GM12878 (cell line): Measurements from ENCODE around the gene KCND2. TPM values are rescaled to one million over a fixed set of nuclear protein-coding genes. Genes with fewer than 3 reads are reported as not detected.

Experiments
- ATAC-seq: fragments of 200-7000 bp; cut with Tn5 transposase; 3 replicates; pipeline ENCODE4 v1.9.1; 2020; ENCODE audit warnings: mild to moderate bottlenecking, moderate library complexity
- BruUV-seq: library from RNA; stranded (reverse); fragments of 400-500 nt; replicated peaks from 2 replicates; lab custom pipeline; 2021; lab: Mats Ljungman, UMichigan
- CTCF ChIA-PET: fragments of 300-600 bp; sonication (Branson Sonifier 250); formaldehyde crosslinking; extraction: SDS; loops from one replicate; lab custom pipeline; 2021; ENCODE audit warnings: inconsistent platforms; lab: Yijun Ruan, JAX
- POLR2A ChIA-PET: fragments of 350-600 bp; formaldehyde crosslinking; extraction: SDS; loops from one replicate; lab custom pipeline; 2021; ENCODE audit warnings: inconsistent platforms; lab: Charles Lee
- RAD21 ChIA-PET: fragments of 300-600 bp; sonication (Branson Sonifier 250); formaldehyde crosslinking; loops from one replicate; lab custom pipeline; 2023; ENCODE audit warnings: antibody characterized with exemption; ENCODE audit not compliant: unreplicated experiment; lab: Charles Lee
- SMC1A ChIA-PET: fragments of 300-600 bp; sonication (Branson Sonifier 250); formaldehyde crosslinking; loops from one replicate; lab custom pipeline; 2023; ENCODE audit not compliant: unreplicated experiment, uncharacterized antibody; lab: Charles Lee
- DNase-seq: peaks from one replicate; pipeline ENCODE4 v3.0.0-alpha.2; 2011; ENCODE audit warnings: low read depth, low spot score
- FAIRE-seq: peaks from 3 replicates; lab custom pipeline; 2011; peaks lifted over from hg19 to GRCh38; lab: Jason Lieb, UNC
- H2AFZ ChIP-seq: 2 replicates; pipeline ENCODE4 v1.6.0; 2011; ENCODE audit warnings: low read depth, low read length, control low read depth; ENCODE audit not compliant: control insufficient read depth
- H3K27ac ChIP-seq: 2 replicates; pipeline ENCODE4 v1.5.1; 2011; ENCODE audit warnings: control low read depth; ENCODE audit not compliant: control insufficient read depth, insufficient read depth
- H3K27me3 ChIP-seq, 2 experiments: replicated peaks in 1 of 2; 2 replicates each; pipeline versions ENCODE4 v1.6.0 to v1.6.1; 2011; ENCODE audit warnings: low read length in 1 of 2; ENCODE audit not compliant: control insufficient read depth in 2 of 2, insufficient read depth in 2 of 2
- H3K36me3 ChIP-seq, 2 experiments: 2 replicates each; pipeline ENCODE4 v1.5.1; 2011; ENCODE audit warnings: low read length in 1 of 2; ENCODE audit not compliant: control insufficient read depth in 2 of 2, insufficient read depth in 2 of 2
- H3K4me1 ChIP-seq: 2 replicates; pipeline ENCODE4 v1.6.1; 2011; ENCODE audit warnings: mild to moderate bottlenecking, low read length, moderate library complexity, mixed read lengths; ENCODE audit not compliant: control insufficient read depth, insufficient read depth
- H3K4me2 ChIP-seq: 2 replicates; pipeline ENCODE4 v1.6.0; 2011; ENCODE audit warnings: control low read depth; ENCODE audit not compliant: control insufficient read depth, insufficient read depth
- H3K4me3 ChIP-seq: fragments of 200-600 bp; sonication (generic); 2 replicates; pipeline ENCODE4 v1.5.1; 2016
- H3K79me2 ChIP-seq: 2 replicates; pipeline ENCODE4 v1.6.0; 2011; ENCODE audit warnings: low read length; ENCODE audit not compliant: control insufficient read depth, insufficient read depth
- H3K9ac ChIP-seq: 2 replicates; pipeline ENCODE4 v1.8.0; 2011; ENCODE audit warnings: low read length, control low read depth, mixed read lengths; ENCODE audit not compliant: control insufficient read depth, insufficient read depth
- H3K9me3 ChIP-seq: replicated peaks from 3 replicates; pipeline ENCODE4 v1.5.1; 2011; ENCODE audit warnings: mild to moderate bottlenecking, low read length; ENCODE audit not compliant: control insufficient read depth, insufficient read depth
- H4K20me1 ChIP-seq: 2 replicates; pipeline ENCODE4 v1.6.0; 2011; ENCODE audit not compliant: control insufficient read depth, insufficient read depth
- JUNB ChIP-seq: IDR thresholded peaks from 2 replicates; pipeline ENCODE4 v1.6.1; 2016; ENCODE audit warnings: antibody characterized with exemption, mild to moderate bottlenecking
- SUPT20H ChIP-seq: IDR thresholded peaks from 2 replicates; pipeline ENCODE4 v1.6.1; 2011; ENCODE audit warnings: low read depth, mild to moderate bottlenecking, low read length, moderate library complexity, borderline replicate concordance; ENCODE audit not compliant: control insufficient read depth
- TBL1XR1 ChIP-seq: IDR thresholded peaks from 2 replicates; pipeline ENCODE4 v1.6.1; 2012; ENCODE audit warnings: low read depth, low read length, improper control_type of control experiment
- WGBS: methylation state at CpG from one replicate; pipeline ENCODE4 v1.1.6; 2016; ENCODE audit warnings: low lambda C conversion rate; ENCODE audit not compliant: insufficient replicate concordance, insufficient coverage; ENCODE audit errors: missing lambda C conversion rate; 5-methylcytosine and 5-hydroxymethylcytosine counted together
- in situ Hi-C: fragments of 300-500 bp; cut with MboI; formaldehyde crosslinking; loops from 9 replicates; pipeline ENCODE4 v1.14.3; 2018; ENCODE audit warnings: mixed read lengths
- intact Hi-C: fragments of 100-400 bp; cut with micrococcal nuclease; formaldehyde crosslinking; loops from one replicate; pipeline ENCODE4 v1.14.2; 2022; ENCODE audit not compliant: unreplicated experiment
- polyA plus RNA-seq, 11 experiments: library from polyadenylated mRNA; depleted of rRNA in 4 of 11; unstranded in 6 of 11; stranded (reverse) in 5 of 11; fragments of >200 nt; fragmentation: Nextera tagmentation in 4 of 11; fragmentation: Illumina TruSeq in 1 of 11; extraction: Ambion mirVana in 4 of 11; extraction: Trizol in 1 of 11; gene quantifications; 1 replicate in 1 of 11; 2 replicates in 10 of 11; pipeline versions ENCODE4 v1.2.1 to v1.2.3, GENCODE V29; 2011 to 2016; ENCODE audit warnings: inconsistent platforms in 2 of 11, missing spikeins in 2 of 11, low read depth in 1 of 11
- total RNA-seq, 4 experiments: library from RNA; depleted of rRNA in 3 of 4; stranded (reverse); fragments of >200 nt in 3 of 4; fragmentation: Illumina TruSeq in 1 of 4; extraction: Trizol in 1 of 4; gene quantifications; 2 replicates each; pipeline versions ENCODE4 v1.2.1 to v1.2.3, GENCODE V29; 2013 to 2021
- TF ChIP-seq, protein P1 (sequence below): fragments of 450-650 bp; IDR thresholded peaks from 2 replicates; pipeline ENCODE4 v1.6.1; 2016; ENCODE audit warnings: mild to moderate bottlenecking

KCND2 gene
- total and polyA plus RNA-seq, 10 of the 15 experiments (the other 5 are each of a cell fraction or from before 2014, with no cell fraction given), result 3.6 to 22.3 (median 6.3) TPM

DNA sequence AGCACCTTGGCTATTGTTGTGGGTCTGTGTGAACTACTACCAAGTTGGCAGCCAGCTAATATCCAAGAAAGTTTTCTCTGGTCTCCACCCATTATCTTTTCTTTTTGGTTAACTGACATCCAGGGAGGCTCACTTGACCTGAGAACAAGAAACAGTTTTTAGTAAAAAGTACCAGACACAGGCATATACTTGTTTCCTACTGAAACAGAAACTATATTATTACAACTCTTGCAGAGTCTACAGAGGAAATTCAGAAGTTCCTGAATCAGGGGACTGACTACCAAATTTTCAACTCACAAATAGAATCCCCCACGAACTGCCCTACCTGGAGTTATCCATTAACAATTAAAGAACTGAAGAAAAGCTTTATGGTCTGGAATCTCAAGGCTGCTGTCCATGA lies 168.9 kb downstream of the KCND2 start (continued):
- TF ChIP-seq, protein P1, sequence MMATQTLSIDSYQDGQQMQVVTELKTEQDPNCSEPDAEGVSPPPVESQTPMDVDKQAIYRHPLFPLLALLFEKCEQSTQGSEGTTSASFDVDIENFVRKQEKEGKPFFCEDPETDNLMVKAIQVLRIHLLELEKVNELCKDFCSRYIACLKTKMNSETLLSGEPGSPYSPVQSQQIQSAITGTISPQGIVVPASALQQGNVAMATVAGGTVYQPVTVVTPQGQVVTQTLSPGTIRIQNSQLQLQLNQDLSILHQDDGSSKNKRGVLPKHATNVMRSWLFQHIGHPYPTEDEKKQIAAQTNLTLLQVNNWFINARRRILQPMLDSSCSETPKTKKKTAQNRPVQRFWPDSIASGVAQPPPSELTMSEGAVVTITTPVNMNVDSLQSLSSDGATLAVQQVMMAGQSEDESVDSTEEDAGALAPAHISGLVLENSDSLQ, result peak; percentile 35; the same call in 1 of the 2 replicates
- TF ChIP-seq SUPT20H, result no peak

GRCh38 chr7:120442838-120443237 lies 169.9 kb downstream of the KCND2 start:
- POLR2A ChIA-PET, result interaction anchor here (0.6 kb wide), 1 partner anchor 29 kb away, joined by 3 read pairs; no protein-coding TSS in a partner anchor
- H3K36me3 ChIP-seq, result peaks cover 0 to 2% of the 10 kb centered on the region in 2 experiments; a peak in 2 of 4 replicates
- peak overlapping the region; percentile 21; the same call in 1 of the 2 replicates for H3K4me2 ChIP-seq
- H3K79me2 ChIP-seq, result peaks cover 40% of the 10 kb centered on the region
- intact Hi-C loops (loop anchor here (2.0 kb wide), 1 partner anchor 40 kb away; no protein-coding TSS in a partner anchor), in situ Hi-C loops (no loop called here)
- CTCF ChIA-PET, result interaction anchor here (1.4 kb wide), 1 partner anchor 28 kb away, joined by 5 read pairs; no protein-coding TSS in a partner anchor
- BruUV-seq, result no TSS peak
- SMC1A ChIA-PET, result interaction anchor here (0.8 to 1.5 kb wide), 6 partner anchors 8 to 84 kb away, joined by 3 to 5 read pairs (median 3); no protein-coding TSS in a partner anchor
- H2AFZ ChIP-seq, result no peak overlapping the region
- H3K9me3 ChIP-seq, result peaks cover 2% of the 10 kb centered on the region
- DNase-seq (peak; percentile 25), FAIRE-seq (no peak), ATAC-seq (peak; percentile 67)
- RAD21 ChIA-PET, result interaction anchor here (2.1 kb wide), 1 partner anchor 31 kb away, joined by 9 read pairs; no protein-coding TSS in a partner anchor
- no peaks in the 10 kb centered on the region for H4K20me1 ChIP-seq
- TF ChIP-seq JUNB (peak; percentile 48), TBL1XR1 (no peak)
- peaks cover 24% of the 10 kb centered on the region for H3K4me1 ChIP-seq
- no peak overlapping the region for H3K9ac ChIP-seq
- WGBS, result 8% methylated on average over 2 of the region's 2 CpGs
- H3K27ac ChIP-seq, result peak overlapping the region; percentile 31; the same call in 1 of the 2 replicates
- no peaks in the 10 kb centered on the region for H3K27me3 ChIP-seq
- no peak overlapping the region for H3K4me3 ChIP-seq
